8988T (cell line): ENCODE data around the gene EFNA4.

Source experiments
- DNase-seq: peaks from one replicate; pipeline ENCODE4 v3.0.0; 2011

EFNA4 gene

DNA sequence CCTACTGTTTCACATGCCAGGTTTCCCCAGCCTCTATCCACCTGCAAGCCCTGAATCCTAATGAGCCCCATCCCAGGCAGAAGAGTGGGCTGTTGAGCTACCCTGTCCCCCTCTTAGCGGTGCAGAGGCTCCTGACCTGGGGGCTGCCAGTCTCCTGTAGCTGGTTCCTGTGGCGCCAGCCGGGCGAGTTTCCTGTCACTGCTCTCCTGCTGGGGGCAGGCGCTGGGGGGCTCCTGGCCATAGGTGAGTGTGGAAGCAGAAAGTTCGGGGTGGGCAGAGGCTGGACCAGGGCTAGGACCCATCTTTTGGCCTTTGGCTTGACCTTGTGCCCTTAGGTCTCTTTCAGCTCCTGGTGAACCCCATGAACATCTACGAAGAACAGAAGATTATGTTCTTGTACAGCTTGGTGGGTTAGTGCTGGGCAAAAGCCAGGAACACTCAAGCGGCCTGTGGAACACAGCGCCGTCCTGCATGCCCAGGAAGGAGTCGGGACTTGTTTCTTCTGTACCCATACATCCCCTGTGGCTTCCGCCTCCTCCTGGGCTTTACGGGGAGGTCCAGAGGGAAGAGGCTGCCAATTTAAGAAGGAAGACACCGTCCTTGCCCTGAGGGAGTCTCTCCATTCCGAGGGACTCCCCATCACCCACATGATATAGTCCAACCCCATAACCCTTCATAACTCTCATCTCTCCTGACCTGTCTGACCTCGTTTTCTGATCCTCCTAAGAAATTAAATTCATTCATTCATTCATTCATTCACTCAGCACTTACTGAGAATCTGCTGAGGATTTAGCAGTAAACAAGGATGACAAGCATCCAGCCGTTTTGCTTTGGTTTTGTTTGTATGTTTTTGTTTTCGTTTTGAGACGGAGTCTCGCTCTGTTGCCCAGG, 29.0 kb upstream of the EFNA4 start:
- DNase-seq = no peak

DNA sequence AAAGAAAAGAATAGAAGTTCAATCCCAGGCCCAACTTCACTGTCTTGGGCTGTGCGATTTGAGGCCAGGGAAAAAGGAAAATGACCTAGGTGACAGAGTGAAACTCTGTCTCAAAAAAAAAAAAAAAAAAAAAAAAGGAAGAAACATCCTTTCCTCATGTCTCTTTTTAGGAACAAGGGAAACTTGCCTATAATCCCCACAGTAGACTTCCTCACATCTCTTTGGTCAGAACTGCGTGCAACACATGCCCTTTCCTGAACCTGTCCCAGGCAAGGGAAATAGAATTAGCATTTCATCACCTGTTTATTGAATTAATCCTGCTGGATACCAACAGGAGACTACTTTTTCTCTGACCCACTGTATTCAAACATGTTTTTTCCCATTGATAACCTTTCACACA, 27.6 kb upstream of the EFNA4 start:
- no peak for DNase-seq

DNA sequence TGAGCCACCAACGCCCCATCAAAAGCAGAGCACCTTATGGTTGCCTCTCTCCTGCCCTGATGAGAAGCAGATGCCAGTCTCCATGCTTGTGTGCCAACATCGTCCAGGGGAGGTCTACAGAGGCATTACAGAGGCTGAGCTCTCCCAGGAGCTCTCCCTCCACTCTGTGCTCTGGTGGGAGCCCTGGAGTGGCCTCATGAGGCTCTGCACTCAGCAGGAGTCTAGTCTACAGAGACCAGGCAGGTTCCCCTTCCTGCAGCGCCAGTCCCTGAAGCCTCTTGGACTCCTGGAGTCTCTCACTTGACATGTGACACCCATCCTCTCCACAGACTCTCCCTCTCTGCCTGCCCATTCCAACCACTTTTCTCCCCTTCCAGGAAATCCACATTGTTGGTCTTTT, 26.5 kb upstream of the EFNA4 start:
- DNase-seq = no peak

DNA sequence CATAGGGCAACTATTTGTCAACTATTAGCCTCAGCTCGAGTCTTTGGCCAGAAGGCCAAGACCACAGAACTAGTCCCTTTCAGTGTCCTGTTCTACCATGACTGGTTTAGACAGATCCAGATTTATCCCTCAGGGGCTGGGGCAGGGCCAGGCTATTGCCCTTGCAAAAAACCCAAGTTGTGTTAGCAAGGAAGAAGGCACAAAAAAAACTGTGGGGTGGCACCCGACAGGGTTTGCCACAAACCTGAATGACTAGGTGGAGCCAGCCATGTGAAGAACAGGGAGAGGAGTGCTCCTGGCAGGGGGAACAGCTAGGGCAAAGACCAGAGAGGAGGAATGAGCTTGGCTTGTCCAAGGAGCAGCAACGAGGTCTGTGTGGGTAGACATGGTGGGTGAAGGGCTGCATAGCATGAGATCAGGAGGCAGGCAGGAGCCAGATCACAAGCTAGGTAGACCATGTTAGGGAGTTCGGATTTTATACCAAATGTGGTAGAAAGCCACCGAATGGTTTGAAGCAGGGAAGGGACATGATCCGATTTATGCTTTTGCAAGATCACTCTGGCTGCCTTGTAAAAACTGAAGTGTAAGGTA, 25.6 kb upstream of the EFNA4 start:
- DNase-seq = no peak

DNA sequence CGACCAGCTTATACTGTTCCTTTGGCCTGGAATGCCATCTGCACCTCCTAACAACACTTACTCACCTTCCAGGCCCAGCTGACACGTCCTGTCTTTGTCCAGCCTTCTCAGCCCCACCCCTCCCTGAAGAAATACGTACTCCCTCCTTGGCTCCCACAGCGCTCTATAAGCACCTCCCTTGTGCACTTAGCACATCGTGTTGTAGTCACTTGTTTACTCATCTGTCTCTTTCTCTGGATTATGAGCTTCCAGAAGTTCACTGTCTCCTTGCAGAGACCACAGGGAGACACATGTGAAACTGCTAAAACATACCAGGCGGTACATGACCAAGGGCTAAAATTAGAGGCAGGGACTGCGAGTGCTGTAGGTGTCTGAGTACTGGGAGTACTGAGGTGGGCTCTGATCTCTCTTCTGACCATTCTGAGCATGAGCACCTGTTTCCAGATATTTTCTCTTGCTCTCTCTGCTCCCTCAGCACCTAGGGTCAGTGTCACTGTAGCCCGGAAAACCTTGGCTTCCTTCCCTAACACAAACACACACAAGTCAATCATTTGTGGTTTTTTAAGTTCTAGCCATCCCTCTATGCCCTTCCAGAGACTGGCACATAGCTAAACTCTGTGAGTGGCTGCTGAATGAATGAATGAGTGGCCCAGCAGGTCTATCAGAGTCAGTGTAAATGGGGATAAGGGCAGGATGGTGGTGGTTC, 24.8 kb upstream of the EFNA4 start:
- DNase-seq = no peak

DNA sequence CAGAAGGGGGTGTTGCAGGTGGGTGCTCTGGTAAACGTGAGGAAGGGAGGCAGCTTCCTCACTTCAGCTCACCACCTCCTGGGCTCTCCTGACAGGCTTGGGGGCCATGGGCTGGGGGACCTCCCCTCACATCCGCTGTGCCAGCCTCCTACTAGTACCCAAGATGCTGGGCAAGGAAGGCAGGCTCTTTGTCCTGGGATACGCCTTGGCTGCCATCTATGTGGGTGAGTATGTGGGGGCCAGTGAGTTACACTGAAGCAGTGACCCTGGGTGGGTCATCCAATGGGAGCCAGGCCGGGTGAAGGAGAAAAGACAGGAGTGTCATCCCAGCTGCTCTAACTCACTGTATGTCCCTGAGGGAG, 24.3 kb upstream of the EFNA4 start:
- no peak for DNase-seq

DNA sequence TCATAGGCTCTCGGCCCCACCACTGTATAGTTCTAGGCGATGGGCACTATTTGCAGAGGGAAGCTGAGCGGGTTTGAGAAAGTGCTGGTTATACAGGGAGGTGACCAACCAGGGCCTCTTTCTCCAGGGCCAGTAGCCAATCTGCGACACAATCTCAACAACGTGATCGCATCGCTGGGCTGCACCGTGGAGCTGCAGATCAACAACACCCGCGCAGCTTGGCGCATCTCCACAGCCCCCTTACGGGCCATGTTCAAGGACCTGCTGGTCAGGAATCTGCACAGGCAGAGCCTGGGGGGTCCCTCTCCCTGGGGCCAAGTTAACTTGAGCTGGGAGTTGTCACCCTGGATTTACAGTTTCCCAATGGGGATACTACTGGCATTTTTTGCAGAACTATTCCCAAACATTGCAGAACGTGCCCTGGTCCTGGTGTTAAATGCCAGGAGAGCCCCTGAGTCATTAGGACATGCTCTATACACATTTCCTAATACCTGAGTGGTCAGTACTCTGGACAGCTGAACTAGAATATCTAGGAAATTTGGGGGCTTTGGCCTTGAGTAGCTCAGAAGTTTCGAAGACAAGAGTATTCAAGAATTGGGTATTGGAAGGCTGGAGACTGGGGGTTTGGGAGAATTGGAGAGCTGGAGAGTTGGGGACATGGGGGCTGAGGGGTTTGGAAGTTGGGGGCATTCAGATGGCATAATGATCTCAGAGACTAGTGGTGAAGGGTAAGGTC, 23.0 kb upstream of the EFNA4 start:
- no peak for DNase-seq

DNA sequence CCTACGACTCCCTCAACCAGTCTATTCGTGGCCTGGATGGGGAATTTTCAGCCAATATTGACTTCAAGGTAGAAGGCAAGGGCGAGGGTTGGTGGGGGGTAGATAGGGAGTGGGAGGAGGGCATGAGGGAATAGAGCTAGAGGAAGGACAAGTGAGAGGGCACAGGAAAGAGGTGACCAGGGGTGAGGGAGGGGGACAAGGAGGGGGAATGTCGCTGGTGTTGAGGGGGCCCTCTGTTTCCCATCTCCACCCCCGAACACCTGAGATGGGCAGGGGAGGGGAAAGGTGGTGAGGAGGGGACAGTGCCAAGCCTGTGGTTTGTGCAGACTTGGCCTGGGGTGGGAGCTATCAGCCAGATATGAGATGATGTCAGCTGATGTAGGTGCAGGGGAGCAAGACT, 20.8 kb upstream of the EFNA4 start:
- no peak for DNase-seq

DNA sequence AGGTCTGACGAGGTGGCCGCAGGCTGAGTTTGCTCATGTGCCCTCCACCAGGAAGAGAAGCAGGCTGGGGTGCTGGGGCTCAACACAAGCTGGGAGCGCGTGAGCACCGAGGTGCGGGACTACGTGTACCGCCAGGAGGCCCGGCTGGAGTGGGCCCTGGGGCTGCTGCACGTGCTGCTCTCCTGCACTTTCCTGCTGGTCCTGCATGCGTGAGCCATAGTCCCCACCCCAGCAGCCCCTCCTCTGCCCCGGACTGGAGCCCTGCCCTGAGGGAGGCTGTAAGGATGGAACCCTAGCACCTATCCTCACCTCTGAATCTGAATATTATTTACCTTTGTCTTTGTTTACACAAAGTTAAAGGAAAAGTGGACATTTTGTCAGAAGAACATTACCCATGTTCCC, 20.2 kb upstream of the EFNA4 start:
- no peak for DNase-seq

DNA sequence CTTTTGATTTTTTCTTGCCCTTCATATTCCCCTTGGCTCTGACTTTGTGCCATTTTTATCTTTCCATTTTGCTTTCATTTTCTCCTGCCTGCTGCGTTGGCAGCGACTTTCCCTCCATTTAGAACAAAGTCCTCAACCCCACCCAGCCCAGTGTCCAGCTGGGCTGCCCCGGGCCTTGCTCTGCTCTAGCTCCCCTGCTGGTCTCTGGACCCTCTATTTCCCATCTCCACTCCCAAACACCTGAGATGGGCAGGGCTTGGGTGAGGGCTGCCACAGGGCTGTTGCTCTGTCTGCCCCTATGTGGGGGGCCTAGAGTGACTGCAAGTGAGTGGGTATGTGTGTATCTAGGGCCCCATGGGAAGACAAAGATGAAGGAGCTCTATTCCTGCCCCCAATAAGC, 19.7 kb upstream of the EFNA4 start:
- DNase-seq = no peak

DNA sequence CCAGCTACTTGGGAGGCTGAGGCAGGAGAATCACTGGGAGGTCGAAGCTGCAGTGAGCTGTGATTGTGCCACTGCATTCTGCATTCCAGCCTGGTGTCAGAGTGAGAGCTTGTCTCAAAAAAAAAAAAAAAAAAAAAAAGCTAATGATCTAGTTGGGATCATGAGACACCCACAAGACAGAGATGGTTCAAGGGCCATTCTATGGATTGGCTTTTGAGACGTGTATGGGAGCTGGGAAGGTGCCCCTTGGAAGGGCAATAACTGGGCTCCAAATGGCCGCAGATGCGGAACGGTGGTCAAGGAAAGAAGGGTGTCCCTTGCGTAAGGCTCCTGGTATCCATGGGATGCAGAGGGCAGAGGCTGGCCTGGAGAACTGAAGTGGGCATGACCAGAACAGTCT, 19.2 kb upstream of the EFNA4 start:
- DNase-seq = no peak

DNA sequence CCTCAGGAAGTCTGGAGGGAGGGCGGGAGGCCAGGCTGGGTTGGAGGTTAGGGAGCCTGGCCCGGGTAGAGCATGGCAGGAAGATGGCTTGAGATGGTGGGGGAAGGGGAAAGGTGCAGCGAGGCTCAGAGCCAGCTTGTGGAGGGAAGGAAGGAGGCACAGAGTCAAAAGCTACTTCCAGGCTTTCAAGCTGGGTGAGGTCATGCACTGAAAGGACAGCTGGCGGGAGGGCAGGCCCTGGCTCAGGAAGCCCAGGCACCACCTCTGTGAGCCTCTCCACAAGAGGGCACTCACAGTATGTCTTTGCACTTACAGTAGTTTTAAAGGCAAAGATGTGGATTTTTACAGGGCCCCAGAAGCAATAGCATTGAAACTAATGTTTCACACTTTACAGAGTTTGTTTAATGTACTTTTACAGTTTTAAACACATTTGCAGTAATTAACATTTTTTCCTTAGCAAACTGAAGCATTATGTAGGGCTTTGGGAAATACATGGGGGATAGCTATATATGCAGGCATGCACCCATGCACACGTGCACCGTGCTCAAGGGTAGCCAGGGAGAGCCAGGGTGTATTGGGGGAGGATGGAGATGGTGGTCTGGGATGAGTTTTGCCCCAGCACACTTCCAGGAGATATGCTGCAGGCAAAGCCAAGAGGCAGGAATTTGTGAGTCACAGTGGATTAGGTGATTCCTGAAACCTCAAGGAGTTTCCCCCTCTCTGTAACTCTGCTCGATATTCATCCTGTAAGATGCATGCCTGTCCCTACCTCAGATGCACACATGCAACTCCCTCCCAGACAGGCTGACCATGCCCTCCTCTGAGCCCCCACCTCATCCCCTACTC, 18.5 kb upstream of the EFNA4 start:
- peak; percentile 81 for DNase-seq

DNA sequence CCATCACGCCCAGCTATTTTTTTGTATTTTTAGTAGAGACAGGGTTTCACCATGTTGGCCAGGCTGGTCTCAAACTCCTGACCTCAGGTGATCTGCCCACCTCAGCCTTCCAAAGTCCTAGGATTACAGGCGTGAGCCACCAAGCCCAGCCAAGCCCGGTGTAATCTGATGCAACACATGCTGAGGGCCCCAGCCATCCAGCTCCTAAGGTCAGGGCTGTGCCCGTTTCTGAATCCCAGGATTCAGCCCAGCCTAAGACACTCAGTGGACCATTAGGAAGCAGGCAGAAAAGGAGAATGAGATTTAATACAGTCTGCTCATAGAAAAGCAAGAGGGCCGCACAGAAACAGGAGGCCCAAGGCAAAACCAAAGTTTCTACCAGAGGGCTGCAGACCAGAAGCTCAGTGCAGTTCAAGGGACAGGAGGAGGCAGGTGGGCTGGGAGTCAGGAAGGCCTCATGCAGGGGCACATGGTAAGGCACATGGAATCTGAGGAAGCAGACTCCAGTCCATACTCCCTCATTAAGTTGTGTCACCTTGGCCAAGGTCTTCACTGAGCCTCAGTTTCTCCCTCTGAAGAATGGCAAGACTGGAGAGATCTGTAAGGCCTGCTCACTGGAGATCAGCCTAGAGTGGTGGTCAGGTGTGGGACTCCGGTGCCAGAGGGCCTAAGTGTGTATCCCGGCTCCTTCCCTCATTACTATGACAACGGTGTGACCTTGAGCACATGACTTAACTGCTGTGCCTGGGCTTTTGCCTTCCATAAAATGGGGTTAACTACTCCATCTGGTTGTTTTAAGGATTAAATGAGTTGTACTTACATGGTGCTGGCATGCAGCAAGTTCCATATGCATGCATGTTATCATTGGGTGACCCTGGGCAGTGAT, 14.8 kb upstream of the EFNA4 start:
- DNase-seq = no peak

DNA sequence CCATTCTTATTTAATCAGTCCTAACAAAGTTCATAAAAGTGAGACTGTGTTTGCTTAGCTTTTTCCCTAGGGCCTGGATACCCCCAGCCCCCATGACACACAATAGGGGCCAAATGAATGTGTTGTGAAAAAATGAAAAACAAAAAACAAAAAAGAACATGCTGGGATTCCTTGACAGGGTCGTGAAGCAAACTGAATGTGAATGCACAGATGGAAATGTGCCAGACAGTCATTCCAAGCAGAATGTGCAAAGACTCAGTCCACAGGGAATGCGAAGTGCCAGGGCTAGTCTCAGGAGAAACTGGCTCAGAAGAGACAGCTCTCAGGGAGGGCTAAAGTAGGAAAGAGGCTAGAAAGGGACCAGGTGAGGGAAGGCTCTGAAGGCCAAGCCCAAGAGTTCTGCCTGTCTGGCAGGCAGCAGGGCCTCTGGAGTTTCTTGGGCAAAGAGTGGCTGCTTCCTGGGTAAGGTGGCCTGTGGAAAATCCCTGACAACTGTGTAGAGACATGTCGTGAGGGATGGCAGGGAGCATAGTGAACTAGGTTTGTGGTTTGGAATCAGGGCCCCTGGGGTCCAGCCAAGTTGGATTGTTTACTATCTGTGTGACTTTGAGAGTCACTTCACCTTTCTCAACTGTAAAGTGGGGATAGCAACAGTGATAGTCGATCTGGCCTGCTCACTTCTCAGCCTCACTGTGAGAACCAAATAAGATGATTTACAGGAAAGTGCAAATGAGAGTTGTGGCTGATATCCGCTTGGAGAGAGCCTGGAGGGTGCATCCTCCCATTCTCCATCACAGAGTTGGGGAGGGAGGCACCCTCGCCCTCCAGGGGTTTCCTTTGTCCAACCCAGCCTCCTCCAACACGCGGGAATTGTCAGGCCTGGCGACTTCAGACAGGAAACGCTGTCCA, 13.6 kb upstream of the EFNA4 start:
- no peak for DNase-seq

DNA sequence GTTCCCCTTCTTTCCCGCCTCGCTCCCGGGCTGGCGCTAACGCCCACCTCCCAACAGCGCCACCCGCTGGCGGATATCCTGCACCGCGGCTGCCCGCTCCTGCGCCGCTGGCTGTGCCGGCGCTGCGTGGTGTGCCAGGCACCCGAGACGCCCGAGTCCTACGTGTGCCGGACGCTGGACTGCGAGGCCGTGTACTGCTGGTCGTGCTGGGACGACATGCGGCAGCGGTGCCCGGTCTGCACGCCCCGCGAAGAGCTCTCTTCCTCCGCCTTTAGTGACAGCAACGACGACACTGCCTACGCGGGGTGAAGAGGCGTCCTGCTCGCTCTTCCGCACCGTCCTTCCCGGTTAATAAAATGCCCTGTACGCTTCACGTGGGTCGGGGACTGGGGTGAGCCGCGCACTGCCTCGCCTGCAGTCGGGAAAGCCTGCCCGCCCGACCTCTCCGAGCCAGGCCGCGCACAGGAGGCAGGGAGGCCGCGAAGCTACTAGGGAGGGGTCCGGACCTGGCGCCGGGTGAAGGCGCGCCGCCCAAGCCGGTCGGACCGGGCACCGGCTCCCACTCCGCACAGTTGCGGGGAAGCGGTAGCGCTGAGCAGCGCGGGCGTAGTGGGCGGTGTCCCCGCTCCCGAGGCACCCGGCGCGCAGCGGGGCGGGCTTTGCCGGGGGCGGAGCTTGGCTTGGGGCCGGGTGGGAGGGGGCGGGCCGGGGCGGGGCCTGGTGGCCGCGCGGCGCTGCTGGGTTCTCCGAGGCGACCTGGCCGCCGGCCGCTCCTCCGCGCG, 12.8 kb upstream of the EFNA4 start, which contains the start of gene ADAM15:
TSS of gene ADAM15 (plus strand) at position 757 of the 782 bp plus-strand sequence. CDS start 71 bp downstream, outside the sequence.
- peak; percentile 98 for DNase-seq

DNA sequence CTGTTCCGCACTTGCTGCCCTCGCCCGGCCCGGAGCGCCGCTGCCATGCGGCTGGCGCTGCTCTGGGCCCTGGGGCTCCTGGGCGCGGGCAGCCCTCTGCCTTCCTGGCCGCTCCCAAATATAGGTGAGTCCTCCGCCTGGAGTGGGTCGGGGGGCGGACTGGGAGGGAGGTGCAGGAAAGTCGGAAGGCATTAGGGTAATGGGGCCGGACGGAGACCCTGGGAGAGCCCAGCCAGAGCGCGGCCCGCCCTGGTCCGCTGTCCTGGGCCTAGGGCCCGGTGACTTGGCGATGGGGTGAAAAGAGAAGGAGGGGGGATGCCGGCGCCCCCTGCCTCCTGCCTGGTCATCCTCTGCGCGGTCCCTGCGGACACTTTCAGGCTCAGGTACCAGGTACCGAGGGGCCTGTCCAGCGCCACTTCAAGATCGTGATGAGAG, 12.2 kb upstream of the EFNA4 start:
- DNase-seq = no peak

DNA sequence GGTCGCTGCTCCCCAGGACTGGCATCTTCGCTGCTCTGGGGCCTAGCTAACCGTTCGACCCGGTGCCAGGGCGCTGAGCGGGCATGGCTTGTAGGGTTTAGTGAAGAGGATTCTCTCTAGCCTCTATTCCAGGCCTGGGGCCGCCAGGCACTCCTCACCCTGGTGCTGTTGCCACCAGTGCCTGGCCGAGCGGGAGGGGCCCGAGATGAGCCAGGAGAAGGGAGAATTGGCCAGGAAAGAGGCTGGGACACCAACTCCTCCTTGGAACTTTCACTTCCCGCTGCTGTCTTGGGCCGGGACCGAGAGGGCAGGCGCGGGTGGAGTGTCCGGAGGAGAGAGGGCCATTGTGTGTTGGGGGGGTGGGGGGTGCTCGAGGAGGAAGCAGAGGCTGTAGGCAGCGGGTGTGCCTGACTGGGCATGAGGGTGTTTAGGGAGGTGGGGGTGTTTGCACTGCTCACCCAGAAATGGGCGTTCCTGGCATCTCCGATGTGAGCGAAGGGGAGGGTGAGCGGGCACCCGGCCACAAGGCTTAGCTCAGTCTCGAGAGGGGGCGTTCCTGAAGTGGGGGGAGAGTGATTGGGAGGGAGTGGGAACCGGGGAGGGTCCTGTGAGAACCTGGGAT, 11.7 kb upstream of the EFNA4 start:
- peak; percentile 82 for DNase-seq
